K562 (cell line): ENCODE results near the gene NCOA4. TPM values are rescaled to one million over a fixed set of nuclear protein-coding genes. Genes with fewer than 3 reads are reported as not detected.
A peak's percentile ranks its signal among the peaks of the same experiment; 100 is the strongest.

ENCODE experiments used
- ATAC-seq: fragments of 200-7000 bp; cut with Tn5 transposase; 3 replicates; pipeline ENCODE4 v1.9.1; 2020; ENCODE audit warnings: moderate library complexity
- BruUV-seq: library from RNA; stranded (reverse); fragments of 400-500 nt; replicated peaks from 2 replicates; lab custom pipeline; 2021; lab: Mats Ljungman, UMichigan
- CTCF ChIA-PET: fragments of 300-600 bp; formaldehyde crosslinking; extraction: SDS; loops from one replicate; lab custom pipeline; 2021; ENCODE audit warnings: low intra/inter-chr PET ratio; lab: Yijun Ruan, JAX
- POLR2A ChIA-PET: fragments of 300-600, 350-650 bp; sonication (Branson Sonifier 250); formaldehyde crosslinking; extraction: SDS; loops from one replicate; lab custom pipeline; 2021; ENCODE audit warnings: antibody characterized with exemption, inconsistent platforms; lab: Yijun Ruan, JAX
- DNase-seq, 4 experiments: peaks; one replicate each; pipeline versions ENCODE4 v3.0.0 to v3.0.0-alpha.2; 2011 to 2018; ENCODE audit warnings: low spot score in 3 of 4, mixed read lengths in 3 of 4; ENCODE audit errors: extremely low read depth in 1 of 4
- FAIRE-seq: peaks from 2 replicates; lab custom pipeline; 2011; peaks lifted over from hg19 to GRCh38; lab: Jason Lieb, UNC
- H2AFZ ChIP-seq: 2 replicates; pipeline ENCODE4 v1.6.0; 2011; ENCODE audit warnings: low read depth, low read length, control low read depth, inconsistent platforms
- H3K27ac ChIP-seq: fragments of 200-600 bp; 3 replicates; pipeline ENCODE4 v1.8.0; 2011; ENCODE audit warnings: low read depth, mild to moderate bottlenecking, control low read depth, inconsistent platforms, low read length, moderate library complexity, mixed read lengths; ENCODE audit errors: extremely low read depth
- H3K27me3 ChIP-seq, 2 experiments: fragments of 300-600 bp in 1 of 2; 2 replicates in 1 of 2; 3 replicates in 1 of 2; pipeline versions ENCODE4 v1.6.0 to v1.8.0; 2011; ENCODE audit warnings: inconsistent platforms in 2 of 2, low read length in 2 of 2, mild to moderate bottlenecking in 1 of 2, mixed read lengths in 1 of 2, moderate library complexity in 1 of 2; ENCODE audit not compliant: control insufficient read depth in 2 of 2, insufficient read depth in 2 of 2
- H3K36me3 ChIP-seq: fragments of 300-600 bp; 3 replicates; pipeline ENCODE4 v1.8.0; 2011; ENCODE audit warnings: mild to moderate bottlenecking, low read length, inconsistent platforms; ENCODE audit not compliant: control insufficient read depth, insufficient read depth
- H3K4me1 ChIP-seq, 2 experiments: fragments of 200-600 bp in 1 of 2; replicated peaks in 1 of 2; 2 replicates in 1 of 2; 3 replicates in 1 of 2; pipeline versions ENCODE4 v1.5.1 to v1.8.0; 2011; ENCODE audit warnings: inconsistent platforms in 2 of 2, low read length in 2 of 2, mild to moderate bottlenecking in 1 of 2, mixed read lengths in 1 of 2, moderate library complexity in 1 of 2; ENCODE audit not compliant: control insufficient read depth in 2 of 2, insufficient read depth in 2 of 2
- H3K4me2 ChIP-seq: 2 replicates; pipeline ENCODE4 v1.6.1; 2011; ENCODE audit warnings: low read length, control low read depth, inconsistent platforms, mixed read lengths; ENCODE audit not compliant: insufficient read depth
- H3K4me3 ChIP-seq: fragments of 200-600 bp; sonication (generic), shearing (Covaris generic); 2 replicates; pipeline ENCODE4 v1.5.1; 2016; ENCODE audit warnings: control low read depth, inconsistent platforms
- H3K79me2 ChIP-seq: fragments of 200-600 bp; 3 replicates; pipeline ENCODE4 v1.8.0; 2011; ENCODE audit warnings: low read length, inconsistent platforms; ENCODE audit not compliant: control insufficient read depth, insufficient read depth
- H3K9ac ChIP-seq, 2 experiments: 2 replicates each; pipeline versions ENCODE4 v1.6.0 to v1.6.1; 2011; ENCODE audit warnings: low read depth in 2 of 2, low read length in 2 of 2, control low read depth in 1 of 2, inconsistent platforms in 1 of 2, mild to moderate bottlenecking in 1 of 2, mixed read lengths in 1 of 2; ENCODE audit not compliant: insufficient read depth in 1 of 2
- H3K9me1 ChIP-seq: one replicate; pipeline ENCODE4 v1.6.0; 2011; ENCODE audit warnings: inconsistent platforms, mild to moderate bottlenecking, low read length, moderate library complexity; ENCODE audit not compliant: control insufficient read depth, insufficient read depth
- H3K9me3 ChIP-seq: replicated peaks from 2 replicates; pipeline ENCODE4 v1.5.1; 2011; ENCODE audit warnings: low read depth, low read length, inconsistent platforms; ENCODE audit not compliant: control insufficient read depth, insufficient read depth
- H4K20me1 ChIP-seq: replicated peaks from 2 replicates; pipeline ENCODE4 v1.6.1; 2011; ENCODE audit warnings: low read length, inconsistent platforms, mixed read lengths; ENCODE audit not compliant: control insufficient read depth, insufficient read depth
- ARID1B ChIP-seq: fragments of 450-650 bp; IDR thresholded peaks from 2 replicates; pipeline ENCODE4 v1.6.1; 2016; ENCODE audit warnings: antibody characterized with exemption, mild to moderate bottlenecking, inconsistent platforms
- ARNT ChIP-seq, 2 experiments: fragments of 450-650 bp; IDR thresholded peaks; 2 replicates each; pipeline ENCODE4 v1.6.1; 2016; ENCODE audit warnings: mild to moderate bottlenecking in 1 of 2
- ATF1 ChIP-seq, 2 experiments: fragments of 450-650 bp in 1 of 2; IDR thresholded peaks; 2 replicates each; pipeline ENCODE4 v1.6.1; 2016; ENCODE audit warnings: missing compliant biosample characterization in 1 of 2, missing genetic modification characterization in 1 of 2
- CCAR2 ChIP-seq: fragments of 200-400 bp; formaldehyde crosslinking; IDR thresholded peaks from 2 replicates; pipeline ENCODE4 v1.6.1; 2017; ENCODE audit warnings: mild to moderate bottlenecking, low read depth, low read length
- CREB1 ChIP-seq, 2 experiments: sonication (generic) in 1 of 2; formaldehyde crosslinking in 1 of 2; IDR thresholded peaks; 2 replicates each; pipeline versions ENCODE4 v1.6.1 to v1.8.0; 2012 to 2022; ENCODE audit warnings: inconsistent platforms in 1 of 2, mild to moderate bottlenecking in 1 of 2, missing genetic modification reagents in 1 of 2, moderate library complexity in 1 of 2
- EWSR1 ChIP-seq: fragments of 450-650 bp; IDR thresholded peaks from 2 replicates; pipeline ENCODE4 v1.6.1; 2018; ENCODE audit warnings: borderline replicate concordance, mild to moderate bottlenecking, low read depth, moderate library complexity; ENCODE audit not compliant: partially characterized antibody
- KDM2B ChIP-seq: fragments of 250-450 bp; sonication (Bioruptor Pico); IDR thresholded peaks from 2 replicates; pipeline ENCODE4 v1.8.0; 2021; ENCODE audit warnings: mild to moderate bottlenecking, moderate library complexity
- LARP7 ChIP-seq: fragments of 450-650 bp; IDR thresholded peaks from 2 replicates; pipeline ENCODE4 v1.6.1; 2016
- MECOM ChIP-seq: fragments of 250-450 bp; sonication (Bioruptor Pico); IDR thresholded peaks from 2 replicates; pipeline ENCODE4 v1.8.0; 2022; ENCODE audit warnings: inconsistent platforms
- NR2C2 ChIP-seq, 2 experiments: fragments of 200-800 bp in 1 of 2; sonication (Bioruptor generic) in 1 of 2; sonication (generic) in 1 of 2; formaldehyde crosslinking in 1 of 2; IDR thresholded peaks; 2 replicates each; pipeline versions ENCODE4 v1.6.1 to v1.8.0; 2016 to 2022; ENCODE audit warnings: mild to moderate bottlenecking in 1 of 2, missing compliant biosample characterization in 1 of 2, missing genetic modification characterization in 1 of 2, missing genetic modification reagents in 1 of 2
- PHF21A ChIP-seq: fragments of 450-650 bp; IDR thresholded peaks from 2 replicates; pipeline ENCODE4 v1.6.1; 2017; ENCODE audit warnings: low read depth, borderline replicate concordance
- ZFP36 ChIP-seq: fragments of 150-350 bp; IDR thresholded peaks from 2 replicates; pipeline ENCODE4 v1.6.1; 2018; ENCODE audit warnings: low read length, low read depth; ENCODE audit not compliant: partially characterized antibody
- ZNF507 ChIP-seq: conservative IDR thresholded peaks from 2 replicates; pipeline ENCODE4 v1.6.1; 2017; ENCODE audit warnings: missing genetic modification characterization, missing compliant biosample characterization
- WGBS: fragments of 100-300 bp; shearing (Covaris generic); methylation state at CpG from one replicate; pipeline ENCODE4 v1.1.6; 2016; ENCODE audit warnings: low coverage, mixed read lengths; ENCODE audit not compliant: insufficient coverage; ENCODE audit errors: missing lambda C conversion rate; 5-methylcytosine and 5-hydroxymethylcytosine counted together
- in situ Hi-C: fragments of 300-500 bp; cut with MboI; formaldehyde crosslinking; loops from 4 replicates; pipeline ENCODE4 v1.15.0; 2018; ENCODE audit warnings: inconsistent platforms, mixed read lengths
- intact Hi-C: fragments of 100-400 bp; cut with micrococcal nuclease; formaldehyde crosslinking; loops from 2 replicates; pipeline ENCODE4 v1.14.2; 2022
- polyA plus RNA-seq, 8 experiments: library from polyadenylated mRNA; depleted of rRNA in 4 of 8; stranded (reverse) in 5 of 8; unstranded in 3 of 8; fragments of >200 nt; fragmentation: Nextera tagmentation in 2 of 8; fragmentation: Illumina TruSeq in 1 of 8; extraction: Ambion mirVana in 2 of 8; extraction: Trizol in 1 of 8; gene quantifications; 2 replicates each; pipeline versions ENCODE4 v1.2.1 to v1.2.3, GENCODE V29; 2011 to 2014; ENCODE audit warnings: inconsistent platforms in 1 of 8, missing spikeins in 1 of 8
- total RNA-seq, 7 experiments: library from RNA; depleted of rRNA in 6 of 7; stranded (reverse); fragments of >200 nt in 6 of 7; fragmentation: Illumina TruSeq in 2 of 7; extraction: Trizol in 2 of 7; gene quantifications; 2 replicates each; pipeline versions ENCODE4 v1.2.1 to v1.2.3, GENCODE V29; 2011 to 2021; ENCODE audit warnings: low replicate concordance in 1 of 7
- TF ChIP-seq, protein P1 (sequence below), 3 experiments: fragments of 200-800 bp in 1 of 3; sonication (Bioruptor generic) in 1 of 3; sonication (generic) in 1 of 3; formaldehyde crosslinking in 1 of 3; IDR thresholded peaks; 2 replicates each; pipeline versions ENCODE4 v1.6.1 to v1.8.0; 2016 to 2022; ENCODE audit warnings: mild to moderate bottlenecking in 2 of 3, missing compliant biosample characterization in 2 of 3, missing genetic modification characterization in 2 of 3, missing genetic modification reagents in 1 of 3
- TF ChIP-seq, protein P2 (sequence below): sonication (generic); formaldehyde crosslinking; IDR thresholded peaks from 2 replicates; pipeline ENCODE4 v1.8.1; 2023; ENCODE audit warnings: mild to moderate bottlenecking, missing genetic modification reagents
- TF ChIP-seq, protein P3 (sequence below): fragments of 450-650 bp; formaldehyde crosslinking; IDR thresholded peaks from 2 replicates; pipeline ENCODE4 v1.4.0; 2020; ENCODE audit warnings: mild to moderate bottlenecking, moderate library complexity

NCOA4 gene
- total and polyA plus RNA-seq, 9 of the 15 experiments (the other 6 are each of a cell fraction or from before 2014, with no cell fraction given): 89.8 to 283 (median 181) TPM

DNA sequence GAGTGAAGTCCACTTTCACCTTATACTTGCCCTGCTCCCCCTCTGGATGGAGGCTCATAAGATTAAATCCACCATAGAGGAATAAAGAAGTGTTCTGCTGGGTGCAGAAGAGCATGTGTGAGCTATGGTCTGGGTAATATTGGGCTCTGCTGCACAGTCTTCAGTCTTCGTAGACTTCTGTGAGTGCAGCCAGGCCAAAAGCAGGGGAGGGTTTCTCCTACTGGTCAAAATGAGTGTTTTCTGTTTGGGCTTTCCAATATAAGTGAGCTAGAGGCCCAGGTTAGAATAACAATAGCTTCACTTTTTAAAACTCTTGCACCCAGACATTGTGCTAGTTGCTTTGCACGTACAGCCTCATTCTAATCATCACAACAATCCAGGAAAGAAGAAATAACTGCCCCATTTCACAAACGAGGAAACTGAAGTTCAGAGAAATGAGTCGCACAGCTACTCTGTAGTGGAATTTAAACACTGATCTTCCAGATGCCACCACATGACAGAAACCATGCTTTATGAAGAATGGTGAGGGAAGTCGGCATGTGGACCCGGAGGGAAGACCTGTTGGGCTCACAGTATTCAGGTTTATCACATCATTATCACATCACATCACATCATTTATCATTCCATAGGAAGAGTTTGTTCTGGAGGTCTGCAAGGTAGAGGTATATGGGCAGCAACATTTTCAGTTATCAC, 39.5 kb upstream of the NCOA4 start:
- no peak overlapping the region for H3K4me2 ChIP-seq
- FAIRE-seq (no peak), ATAC-seq (peak; percentile 73), DNase-seq (no peak)
- H3K9me3 ChIP-seq: no peaks in the 10 kb centered on the region
- H4K20me1 ChIP-seq: no peaks in the 10 kb centered on the region
- no peaks in the 10 kb centered on the region for H3K79me2 ChIP-seq
- POLR2A ChIA-PET: interaction anchor here (0.9 to 1.0 kb wide), 2 partner anchors 14 to 37 kb away, joined by 3 to 4 read pairs; no protein-coding TSS in a partner anchor
- H2AFZ ChIP-seq: peak overlapping the region; percentile 51
- no peaks in the 10 kb centered on the region for H3K36me3 ChIP-seq
- no peaks in the 10 kb centered on the region for H3K27me3 ChIP-seq
- no peak overlapping the region for H3K9ac ChIP-seq
- intact Hi-C loops (no loop called here), in situ Hi-C loops (no loop called here)
- H3K4me1 ChIP-seq: peaks cover 0 to 11% of the 10 kb centered on the region in 2 experiments; a peak in 3 of 5 replicates
- WGBS: 28% methylated on average over 6 of the region's 6 CpGs
- H3K4me3 ChIP-seq: no peak overlapping the region
- H3K27ac ChIP-seq: no peak overlapping the region
- no TSS peak for BruUV-seq
- CTCF ChIA-PET: no interaction called here
- no peaks in the 10 kb centered on the region for H3K9me1 ChIP-seq
- TF ChIP-seq ATF1 (CRISPR knock-in tag; IDR thresholded peaks at IDR 0.05) (no peak), ATF1 (tag; IDR thresholded peaks at IDR 0.05) (no peak), ARNT (IDR thresholded peaks at IDR 0.05) (no peak), CCAR2 (no peak), ARID1B (no peak), MECOM (CRISPR knock-in tag) (no peak), KDM2B (CRISPR knock-in tag) (no peak), EWSR1 (no peak), NR2C2 (CRISPR knock-in tag; IDR thresholded peaks at IDR 0.05) (no peak), NR2C2 (tag; IDR thresholded peaks at IDR 0.05) (no peak), ZFP36 (no peak), LARP7 (no peak), PHF21A (no peak), CREB1 (IDR thresholded peaks at IDR 0.05) (no peak), CREB1 (CRISPR knock-in tag; IDR thresholded peaks at IDR 0.05) (no peak), ZNF507 (tag) (no peak)
- TF ChIP-seq, protein P1, sequence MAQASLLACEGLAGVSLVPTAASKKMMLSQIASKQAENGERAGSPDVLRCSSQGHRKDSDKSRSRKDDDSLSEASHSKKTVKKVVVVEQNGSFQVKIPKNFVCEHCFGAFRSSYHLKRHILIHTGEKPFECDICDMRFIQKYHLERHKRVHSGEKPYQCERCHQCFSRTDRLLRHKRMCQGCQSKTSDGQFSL (CRISPR knock-in tag; IDR thresholded peaks at IDR 0.05): no peak
- TF ChIP-seq, protein P1 (tag; IDR thresholded peaks at IDR 0.05): no peak
- TF ChIP-seq, protein P2, sequence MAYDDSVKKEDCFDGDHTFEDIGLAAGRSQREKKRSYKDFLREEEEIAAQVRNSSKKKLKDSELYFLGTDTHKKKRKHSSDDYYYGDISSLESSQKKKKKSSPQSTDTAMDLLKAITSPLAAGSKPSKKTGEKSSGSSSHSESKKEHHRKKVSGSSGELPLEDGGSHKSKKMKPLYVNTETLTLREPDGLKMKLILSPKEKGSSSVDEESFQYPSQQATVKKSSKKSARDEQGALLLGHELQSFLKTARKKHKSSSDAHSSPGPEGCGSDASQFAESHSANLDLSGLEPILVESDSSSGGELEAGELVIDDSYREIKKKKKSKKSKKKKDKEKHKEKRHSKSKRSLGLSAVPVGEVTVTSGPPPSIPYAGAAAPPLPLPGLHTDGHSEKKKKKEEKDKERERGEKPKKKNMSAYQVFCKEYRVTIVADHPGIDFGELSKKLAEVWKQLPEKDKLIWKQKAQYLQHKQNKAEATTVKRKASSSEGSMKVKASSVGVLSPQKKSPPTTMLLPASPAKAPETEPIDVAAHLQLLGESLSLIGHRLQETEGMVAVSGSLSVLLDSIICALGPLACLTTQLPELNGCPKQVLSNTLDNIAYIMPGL (CRISPR knock-in tag): no peak
- TF ChIP-seq, protein P3, sequence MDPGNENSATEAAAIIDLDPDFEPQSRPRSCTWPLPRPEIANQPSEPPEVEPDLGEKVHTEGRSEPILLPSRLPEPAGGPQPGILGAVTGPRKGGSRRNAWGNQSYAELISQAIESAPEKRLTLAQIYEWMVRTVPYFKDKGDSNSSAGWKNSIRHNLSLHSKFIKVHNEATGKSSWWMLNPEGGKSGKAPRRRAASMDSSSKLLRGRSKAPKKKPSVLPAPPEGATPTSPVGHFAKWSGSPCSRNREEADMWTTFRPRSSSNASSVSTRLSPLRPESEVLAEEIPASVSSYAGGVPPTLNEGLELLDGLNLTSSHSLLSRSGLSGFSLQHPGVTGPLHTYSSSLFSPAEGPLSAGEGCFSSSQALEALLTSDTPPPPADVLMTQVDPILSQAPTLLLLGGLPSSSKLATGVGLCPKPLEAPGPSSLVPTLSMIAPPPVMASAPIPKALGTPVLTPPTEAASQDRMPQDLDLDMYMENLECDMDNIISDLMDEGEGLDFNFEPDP (CRISPR knock-in tag): no peak
